Limb (tissue), 2 donors: Measurements from ENCODE around the gene HEXB.

Source experiments
- DNase-seq, 2 donors: peaks; one replicate each; pipeline ENCODE4 v3.0.0-alpha.2; 2016; ENCODE audit errors: extremely low spot score in 2 of 2

The HEXB gene

DNA sequence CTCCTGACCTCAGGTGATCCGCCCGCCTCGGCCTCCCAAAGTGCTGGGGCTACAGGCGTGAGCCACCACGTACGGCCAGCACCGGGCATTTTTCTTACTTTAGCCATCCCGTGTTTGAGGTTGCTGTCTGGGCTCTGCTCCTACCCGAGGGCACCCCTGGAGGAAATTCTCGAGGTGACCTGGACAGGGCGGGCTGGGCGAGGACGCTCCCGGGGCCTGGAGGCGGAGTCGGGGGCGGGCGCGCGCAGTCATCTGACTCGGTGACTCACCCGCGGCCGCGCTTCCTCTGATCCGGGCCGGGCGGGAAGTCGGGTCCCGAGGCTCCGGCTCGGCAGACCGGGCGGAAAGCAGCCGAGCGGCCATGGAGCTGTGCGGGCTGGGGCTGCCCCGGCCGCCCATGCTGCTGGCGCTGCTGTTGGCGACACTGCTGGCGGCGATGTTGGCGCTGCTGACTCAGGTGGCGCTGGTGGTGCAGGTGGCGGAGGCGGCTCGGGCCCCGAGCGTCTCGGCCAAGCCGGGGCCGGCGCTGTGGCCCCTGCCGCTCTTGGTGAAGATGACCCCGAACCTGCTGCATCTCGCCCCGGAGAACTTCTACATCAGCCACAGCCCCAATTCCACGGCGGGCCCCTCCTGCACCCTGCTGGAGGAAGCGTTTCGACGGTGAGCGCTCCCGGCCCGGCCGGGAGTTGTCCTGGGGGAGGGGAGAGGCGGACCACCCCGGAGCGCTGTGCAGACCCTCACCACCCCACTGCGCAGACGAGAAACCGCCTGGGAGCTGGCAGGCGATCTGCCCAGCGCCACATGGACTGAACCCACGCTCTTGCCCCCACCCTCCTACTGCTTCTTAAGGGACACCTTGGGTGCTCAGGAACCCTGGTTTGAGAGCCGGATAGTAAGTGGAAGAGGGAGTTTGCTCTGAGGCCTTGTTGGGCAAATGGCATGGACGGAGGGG lies at the start of gene HEXB:
Gene HEXB (plus strand): TSS at position 334 of the 952 bp plus-strand sequence. CDS start 28 bp downstream, at position 362.
- DNase-seq = peak; percentile 61 to 85

DNA sequence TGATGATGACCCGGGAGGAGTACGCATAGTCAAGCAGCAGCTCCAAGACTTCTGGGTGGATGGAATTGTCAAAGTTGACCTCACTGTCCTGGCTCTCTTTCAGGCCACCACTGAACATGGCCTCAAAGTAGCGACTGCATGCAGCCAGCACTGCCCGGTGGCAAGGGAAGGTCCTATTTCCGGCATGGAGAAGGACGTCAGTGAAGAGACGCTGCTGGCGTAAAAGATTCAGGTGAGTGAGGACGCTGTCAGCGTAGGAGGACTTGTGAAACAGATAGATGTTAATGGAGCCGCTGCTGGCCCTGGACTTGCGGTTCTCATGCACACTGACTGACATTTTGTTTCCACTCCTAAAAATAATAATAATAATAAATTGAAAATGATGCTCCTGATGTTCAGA lies 48.9 kb upstream of the HEXB start:
- no peak for DNase-seq

DNA sequence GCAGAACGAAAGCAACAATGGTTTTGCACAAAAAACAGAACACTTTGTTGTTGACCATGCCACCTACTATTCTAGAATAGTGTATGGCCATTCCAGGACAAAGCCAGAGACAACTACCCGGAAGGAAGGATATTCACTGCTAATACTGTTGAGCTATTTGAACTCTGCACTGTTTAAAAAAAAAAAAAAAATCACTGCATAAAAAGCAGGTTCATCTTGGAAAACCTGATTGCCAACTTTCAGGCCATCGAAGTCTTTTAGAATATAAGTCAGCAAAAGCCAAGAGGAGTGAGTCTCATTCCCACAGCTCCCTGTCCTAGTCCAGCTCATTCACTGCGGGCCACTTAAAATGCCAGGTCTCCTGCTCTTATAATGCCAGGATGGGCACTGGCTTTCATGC lies 48.5 kb upstream of the HEXB start:
- DNase-seq = no peak

DNA sequence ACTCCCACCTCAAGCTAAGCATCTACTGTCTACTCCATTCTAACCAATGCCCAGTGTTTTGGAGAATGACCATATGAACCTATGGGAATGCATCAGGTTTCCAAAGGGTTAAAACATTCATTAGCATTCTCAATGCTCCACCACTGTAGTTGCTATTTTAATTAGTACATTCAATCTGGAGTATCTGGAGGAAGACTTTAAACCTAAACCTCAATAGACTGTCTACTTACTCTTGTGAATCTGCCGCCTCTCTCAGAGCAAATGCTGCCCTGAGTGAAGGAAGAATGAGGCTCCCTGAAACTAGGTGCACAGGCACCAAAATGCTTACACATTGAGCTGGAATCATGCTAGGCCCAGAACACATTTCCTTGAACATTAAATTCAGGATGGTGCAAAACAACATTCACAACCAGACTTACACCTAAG lies 46.5 kb upstream of the HEXB start:
- DNase-seq = no peak

DNA sequence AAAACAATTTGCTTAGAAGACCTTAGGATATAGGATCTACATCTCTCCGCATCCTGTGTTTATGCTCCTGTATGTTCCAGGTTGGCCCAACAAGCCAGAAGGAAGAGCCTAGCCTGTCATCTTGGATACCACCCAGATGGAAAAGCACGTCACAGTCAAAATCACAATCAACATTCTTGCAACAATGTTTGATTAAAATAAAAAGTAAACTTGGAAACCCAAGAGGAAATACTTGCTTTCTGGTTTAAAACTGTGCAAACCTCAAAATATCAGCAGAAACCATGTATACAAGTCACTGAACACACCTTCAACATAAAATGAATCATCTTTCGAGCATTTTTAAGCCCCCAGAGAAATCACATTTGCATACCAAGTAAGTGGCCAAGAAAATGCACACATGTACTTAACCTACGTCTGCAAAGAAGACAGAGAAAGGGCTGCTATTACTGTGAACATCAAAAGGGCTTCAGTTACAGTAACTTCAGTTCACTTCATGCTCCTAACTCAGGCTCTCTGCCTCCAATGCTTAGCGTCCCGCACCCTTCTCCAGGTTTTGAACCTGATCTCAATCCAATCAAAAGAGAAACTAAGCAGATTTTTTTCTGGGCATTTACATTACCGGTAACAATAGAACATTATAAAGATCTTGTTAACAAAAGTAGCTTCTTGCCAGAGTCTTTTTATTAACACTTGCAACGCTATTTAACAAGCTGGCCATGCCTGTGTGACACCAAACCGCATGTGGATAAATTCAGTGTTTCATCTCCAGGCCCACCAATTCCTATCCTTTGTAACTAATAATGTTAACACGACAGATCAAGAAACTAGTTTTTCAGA lies 45.8 kb upstream of the HEXB start:
- no peak for DNase-seq

DNA sequence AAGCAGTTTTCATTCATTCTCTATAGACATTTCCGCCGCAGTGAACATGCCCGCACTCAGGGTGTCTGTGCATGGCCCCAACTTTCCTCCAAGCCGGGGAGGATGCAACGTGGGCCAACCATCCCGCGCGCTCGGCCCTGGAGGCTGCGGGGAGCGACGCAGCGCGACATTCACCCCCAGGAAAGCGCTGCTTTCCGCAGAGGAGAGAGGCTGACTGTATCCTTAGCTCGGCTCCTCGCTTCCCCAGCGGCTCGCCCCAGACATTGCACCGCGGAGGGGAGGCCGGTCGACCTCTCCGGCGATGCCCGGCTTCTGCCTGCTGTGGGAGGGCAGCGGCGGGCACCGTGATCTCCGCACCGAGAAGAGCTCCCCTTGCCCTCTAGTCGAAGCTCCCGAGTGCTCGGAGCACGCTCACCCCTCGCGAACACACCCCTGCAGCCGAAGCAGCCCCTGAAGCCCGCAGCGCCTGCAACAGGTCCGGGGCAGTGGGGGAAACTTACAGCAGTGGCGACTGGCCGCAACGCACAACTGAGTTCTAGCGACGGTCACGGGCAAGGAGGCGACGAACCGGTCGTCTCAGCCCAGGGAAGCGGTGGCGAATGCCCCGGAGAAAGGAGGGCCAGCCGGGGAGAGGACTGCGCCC lies 45.1 kb upstream of the HEXB start:
- no peak for DNase-seq

DNA sequence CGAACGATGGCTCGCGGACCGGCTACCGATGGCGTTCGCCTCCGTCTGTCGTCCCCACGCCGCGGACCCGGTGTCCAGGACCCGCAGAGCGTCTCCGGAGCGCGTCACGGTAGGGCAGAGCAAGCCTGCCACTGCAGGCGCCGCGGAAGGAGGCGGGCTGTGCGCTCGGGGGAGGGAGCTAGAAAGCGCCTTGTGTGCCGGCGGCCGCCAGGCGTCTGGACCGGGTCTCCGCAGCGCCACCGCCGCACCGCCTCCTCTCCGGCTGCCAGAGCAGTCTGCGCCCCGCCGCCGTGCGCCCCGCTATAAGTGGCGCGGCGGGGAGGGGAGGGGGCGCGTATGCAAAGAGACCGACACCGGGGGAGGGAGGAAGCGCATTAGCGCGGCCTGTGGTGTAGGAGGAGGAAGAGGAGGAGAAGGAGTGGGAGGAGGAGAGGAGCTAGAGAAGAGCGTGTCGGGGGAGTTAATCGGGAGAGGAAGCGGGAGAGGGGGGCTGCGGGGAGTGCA lies 44.5 kb upstream of the HEXB start, which contains the start of gene ENC1:
Gene ENC1 (minus strand): TSS at position 279 of the 504 bp plus-strand sequence. CDS start 4,243 bp downstream, outside the sequence.
- DNase-seq = peak; percentile 91 to 94

DNA sequence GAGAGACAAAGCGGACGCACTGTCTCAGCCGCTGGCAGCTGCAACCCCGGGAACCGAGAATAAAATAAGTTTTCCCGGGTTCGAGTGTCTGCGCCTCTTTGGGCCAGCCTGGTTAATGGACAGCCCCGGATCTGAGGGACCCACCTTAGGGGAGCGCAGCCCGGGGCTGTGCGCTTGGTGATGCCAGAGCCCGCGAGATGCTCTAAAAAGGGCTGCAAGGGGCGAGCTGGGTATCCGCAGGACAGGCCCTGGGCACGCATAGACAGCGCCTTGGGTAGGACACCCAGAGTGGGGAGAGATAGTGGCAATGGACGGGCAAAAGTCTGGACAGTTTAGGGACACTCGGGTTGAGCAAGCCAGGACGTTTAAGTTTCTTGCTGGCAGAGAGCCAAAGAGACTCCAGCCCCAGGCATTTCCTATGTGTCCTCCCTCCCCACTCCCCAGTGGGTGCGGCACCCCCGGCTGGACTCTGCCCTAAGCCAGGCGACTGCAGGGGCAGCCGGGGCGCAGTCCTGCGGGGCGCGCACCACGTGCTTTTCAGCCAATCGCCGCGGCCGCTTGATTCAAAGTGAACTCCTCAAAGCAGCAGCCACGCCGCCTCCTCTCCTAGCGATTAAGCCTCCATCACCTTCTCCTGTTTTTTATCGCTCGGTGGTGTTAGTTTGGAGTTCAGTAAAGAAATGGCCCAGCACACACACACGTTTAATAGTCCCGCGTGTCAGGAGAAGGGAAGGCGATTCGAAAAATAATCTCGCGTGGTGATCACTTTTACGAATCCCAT lies 43.9 kb upstream of the HEXB start:
- DNase-seq = peak; percentile 70 to 86

DNA sequence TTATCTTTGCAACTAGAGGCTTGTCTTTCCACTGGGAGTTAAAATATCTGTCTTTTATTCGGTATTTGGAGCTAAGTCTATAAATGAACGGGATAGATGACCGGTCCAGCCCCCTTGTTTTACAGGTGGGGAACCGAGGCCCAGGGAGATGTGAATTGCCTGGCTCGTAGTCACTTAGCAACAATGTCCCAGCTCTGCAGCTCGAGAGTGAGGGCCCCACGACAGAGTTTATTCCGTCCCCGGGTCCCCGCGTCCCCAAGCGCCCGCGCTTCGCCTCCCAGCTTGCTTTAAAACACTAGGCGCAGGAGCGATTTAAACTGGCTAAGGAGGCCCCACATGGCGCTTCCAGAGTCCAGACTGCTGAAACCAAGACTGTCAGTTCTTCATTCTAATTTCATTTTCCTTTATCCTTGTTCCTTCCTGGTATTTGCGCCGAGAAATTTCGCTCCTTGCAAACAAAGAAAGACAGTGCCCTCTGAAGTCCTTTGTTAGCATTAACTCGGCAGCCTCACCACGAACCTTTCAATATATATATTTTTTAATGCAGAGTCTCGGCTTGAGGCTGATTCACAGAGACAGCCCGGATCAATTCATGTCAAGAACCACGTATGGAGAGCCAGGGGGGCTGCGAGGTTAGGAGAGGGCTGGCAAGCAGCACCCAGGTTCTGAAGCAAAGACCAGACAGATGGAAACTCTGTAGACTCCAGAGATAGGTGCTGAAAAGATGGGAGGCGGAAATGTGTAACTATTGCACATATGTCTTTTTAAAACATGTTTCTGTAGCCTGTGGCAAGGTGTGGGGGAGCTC lies 43.1 kb upstream of the HEXB start:
- DNase-seq = peak; percentile 69 to 92

DNA sequence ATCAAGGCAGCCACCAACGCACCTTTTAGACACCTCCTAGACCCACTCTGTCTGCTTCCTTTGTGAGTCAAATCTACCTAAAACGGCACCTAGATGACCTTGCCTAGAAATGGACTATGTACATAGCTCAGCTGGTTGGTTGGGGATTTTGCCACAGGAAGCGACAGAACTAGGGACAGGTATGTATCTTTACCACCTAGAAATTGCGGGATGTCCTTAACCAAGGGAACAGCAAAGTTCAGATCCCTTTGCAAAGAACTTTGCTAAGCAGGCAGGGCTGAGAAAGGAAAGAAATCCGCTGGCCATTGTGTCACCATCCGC lies 42.5 kb upstream of the HEXB start:
- no peak for DNase-seq

DNA sequence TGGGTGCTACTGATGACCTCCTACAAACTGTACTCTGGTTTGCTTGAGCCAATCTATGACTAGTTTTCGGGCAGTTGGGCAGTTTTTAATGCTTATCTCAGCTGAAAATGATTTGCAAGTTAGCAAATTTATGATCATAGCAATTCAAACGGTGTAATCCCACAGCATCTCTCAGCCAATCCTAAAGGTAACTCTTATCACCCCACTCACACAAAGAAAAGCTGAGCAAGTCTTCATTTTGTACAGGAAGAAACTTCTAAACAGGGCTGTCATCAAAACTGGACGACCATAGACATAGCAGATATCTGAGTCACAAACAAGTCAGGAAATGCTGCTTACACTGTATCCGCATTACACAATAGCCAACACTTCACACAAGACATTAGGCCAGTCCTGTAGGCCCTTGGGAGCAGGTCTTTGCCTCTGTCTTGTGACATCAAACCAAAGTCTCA lies 41.9 kb upstream of the HEXB start:
- no peak for DNase-seq

DNA sequence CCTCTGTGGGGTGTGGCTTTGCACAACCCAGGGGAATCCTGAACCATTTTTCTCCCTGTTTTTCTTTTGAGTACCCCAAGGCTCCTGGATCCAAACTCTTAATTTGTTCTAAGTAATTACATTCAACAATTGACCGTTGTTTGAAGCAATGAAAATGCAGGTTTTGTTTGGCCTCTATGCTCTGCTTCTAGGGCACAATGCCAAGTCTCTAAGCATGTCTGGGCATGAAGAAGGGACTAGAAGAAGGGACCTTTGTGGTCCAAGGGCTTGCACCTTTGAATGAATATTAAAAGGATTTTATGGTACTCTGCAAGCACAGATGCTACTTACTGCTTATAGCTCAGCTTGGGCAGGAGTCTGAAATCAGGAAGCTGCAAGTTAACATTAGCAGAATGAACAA lies 37.9 kb upstream of the HEXB start:
- no peak for DNase-seq

DNA sequence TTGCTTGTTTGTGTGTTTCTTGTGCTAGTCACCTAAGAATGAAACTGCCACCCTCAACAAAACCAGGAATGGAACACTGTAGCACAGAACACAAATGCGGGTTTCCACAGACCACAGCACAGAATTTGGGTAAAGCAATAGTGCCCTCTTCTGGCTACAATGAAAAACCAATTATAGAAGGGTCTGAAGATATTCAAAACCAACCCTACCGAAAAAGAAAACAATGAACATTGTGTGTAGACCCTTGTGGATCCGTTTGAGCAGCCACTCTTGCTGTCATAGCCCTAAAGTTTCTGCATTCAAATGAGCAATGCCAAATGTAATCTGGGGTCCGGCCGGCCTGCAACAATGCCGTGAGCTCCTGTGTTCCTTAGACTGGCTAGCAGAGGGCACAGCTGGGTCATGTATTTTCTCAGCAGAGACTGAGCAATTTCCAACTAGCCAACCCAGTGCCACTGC lies 36.2 kb upstream of the HEXB start:
- DNase-seq = peak in 1 of 2 donors; percentile 80

DNA sequence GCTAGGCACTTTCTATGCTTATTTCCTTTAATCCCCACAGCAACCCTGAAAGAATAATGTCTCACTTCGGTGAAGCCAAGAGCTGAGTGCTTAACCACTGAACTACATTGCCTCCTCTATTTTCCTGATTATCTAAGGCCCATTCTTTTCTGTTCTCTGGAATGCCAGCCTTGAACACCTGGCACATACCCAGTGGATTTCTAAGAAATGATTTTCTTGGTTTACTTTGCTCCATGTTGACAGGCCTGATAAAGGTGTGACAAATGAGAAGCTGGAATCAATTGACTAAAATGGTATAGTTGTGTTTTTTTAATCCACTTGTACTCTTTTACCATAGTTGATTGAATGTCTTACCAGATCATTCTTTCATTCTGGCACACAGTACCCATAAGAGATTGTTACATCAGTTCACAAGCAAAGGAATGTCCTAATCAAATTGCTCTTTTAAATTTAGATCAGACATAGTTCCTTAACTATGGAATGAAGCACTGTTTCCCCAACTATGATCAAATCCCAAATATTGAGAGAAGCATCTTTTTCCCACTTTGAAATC lies 35.5 kb upstream of the HEXB start:
- DNase-seq = no peak

DNA sequence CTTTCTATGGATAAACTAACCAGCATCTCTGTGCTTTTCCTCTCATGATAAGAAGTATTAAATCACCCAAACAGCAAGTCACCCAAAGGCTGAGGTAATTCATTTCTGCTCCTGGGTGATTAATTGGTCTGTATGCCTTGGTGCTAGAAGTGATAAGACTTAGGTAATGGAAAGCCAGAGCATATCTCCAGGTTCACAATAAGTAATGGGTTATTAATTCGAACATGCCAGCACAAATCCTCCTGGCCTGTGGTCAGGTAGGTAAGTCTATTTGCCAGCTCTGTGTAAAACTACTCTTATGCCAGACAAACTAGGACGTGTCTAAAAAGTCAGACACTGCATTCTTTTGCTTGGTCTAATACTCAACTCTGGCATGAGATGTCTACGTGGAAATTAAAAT lies 33.3 kb upstream of the HEXB start:
- no peak for DNase-seq

DNA sequence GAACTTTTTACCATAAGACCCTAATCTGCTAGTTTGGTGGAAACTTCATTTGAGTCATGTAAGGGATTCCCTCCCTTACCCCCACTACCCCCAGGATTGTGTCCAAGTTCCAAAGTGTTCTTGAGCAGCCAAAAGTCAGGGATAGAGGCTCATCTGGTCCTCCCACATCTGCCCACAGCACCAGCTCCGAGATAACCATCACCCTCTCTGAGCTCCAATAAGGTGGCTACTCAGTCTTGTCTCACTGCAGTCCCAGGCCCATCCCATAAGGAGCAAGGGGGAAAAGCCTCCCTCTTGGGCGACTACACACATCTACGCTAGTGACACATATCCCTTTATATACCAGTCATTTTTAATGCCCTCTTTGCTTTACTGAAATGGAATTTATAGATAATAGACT lies 32.5 kb upstream of the HEXB start:
- no peak for DNase-seq

DNA sequence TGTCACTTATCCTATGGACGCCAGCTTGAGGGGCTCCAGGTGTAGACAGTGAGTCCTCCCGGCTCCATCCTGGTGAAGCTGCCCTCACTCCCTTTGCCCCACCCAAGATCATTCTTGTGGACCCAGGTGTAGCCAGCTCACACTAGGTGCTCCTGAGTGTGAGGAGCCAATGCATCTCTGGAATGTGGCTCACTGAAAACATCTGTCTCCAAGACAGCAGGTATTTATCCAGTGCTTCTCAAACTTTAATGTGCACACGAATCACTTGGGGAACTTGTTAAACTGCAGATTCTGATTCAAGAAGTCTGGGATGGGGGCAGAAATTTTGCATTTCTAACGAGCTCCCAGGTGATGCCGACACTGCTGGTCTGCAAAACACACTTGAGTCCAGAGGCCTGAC lies 31.0 kb upstream of the HEXB start:
- DNase-seq = no peak

DNA sequence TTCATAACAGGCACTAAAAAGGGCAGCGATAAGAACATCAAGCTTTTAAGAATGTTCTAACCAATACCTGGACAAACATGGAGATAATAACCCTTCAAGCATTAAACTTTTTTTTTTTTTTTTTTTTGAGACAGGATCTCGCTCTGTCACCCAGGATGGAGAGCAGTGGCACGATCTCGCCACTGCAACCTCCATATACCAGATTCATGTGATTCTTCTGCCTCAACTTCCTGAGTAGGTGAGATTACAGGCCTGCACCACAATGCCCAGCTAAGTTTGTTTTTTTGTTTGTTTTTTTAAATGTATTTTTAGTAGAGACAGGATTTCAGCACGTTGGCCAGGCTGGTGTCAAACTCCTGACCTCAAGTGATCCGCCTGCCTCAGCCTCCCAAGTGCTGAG lies 29.8 kb upstream of the HEXB start:
- no peak for DNase-seq

DNA sequence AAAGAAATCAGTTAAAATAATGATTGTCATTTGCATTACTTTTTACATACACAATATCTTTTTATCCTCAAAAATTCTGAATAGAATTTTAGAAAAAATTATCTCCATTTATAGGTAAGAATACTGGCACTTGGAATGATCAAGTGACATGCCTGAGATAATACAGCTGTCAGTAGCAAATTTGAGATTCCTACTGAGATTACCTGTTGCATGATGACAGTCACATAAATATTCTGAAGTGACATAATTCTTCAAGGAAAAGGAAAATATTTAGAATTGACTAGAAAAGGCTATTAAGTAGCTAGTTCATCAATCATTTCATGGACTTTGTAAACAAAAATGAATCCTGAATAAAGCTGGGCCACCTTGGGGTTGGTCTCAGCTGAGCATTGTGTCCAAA lies 29.3 kb upstream of the HEXB start:
- DNase-seq = no peak

DNA sequence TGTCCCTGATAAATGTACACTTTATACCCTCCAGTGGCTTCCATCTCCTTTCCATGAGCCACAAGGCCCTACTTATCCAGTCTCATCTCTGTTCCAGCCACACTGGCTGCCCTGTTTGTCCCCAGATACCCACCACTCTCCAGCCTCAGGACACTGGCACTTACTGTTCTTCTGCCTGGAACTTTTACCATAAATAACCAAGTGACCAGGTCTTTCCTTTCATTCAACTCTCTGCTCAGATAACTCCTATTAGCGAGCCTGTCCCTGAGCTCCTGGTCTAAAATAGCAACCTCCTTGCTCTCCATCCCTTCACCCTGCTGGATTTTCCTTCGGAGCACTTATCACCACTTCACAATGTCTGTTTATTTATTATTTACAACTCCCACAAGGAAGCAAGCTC lies 27.9 kb upstream of the HEXB start:
- DNase-seq = no peak
